ENCODE measurements around the gene GINS2. TPM values are rescaled to one million over a fixed set of nuclear protein-coding genes. Genes with fewer than 3 reads are reported as not detected.

The GINS2 gene
- total and polyA plus RNA-seq, 9 donors, result 0.23 to 1.6 (median 1.4) TPM

GRCh38 chr16:85646976-85647375 is 41.8 kb downstream of the GINS2 start:
- TF ChIP-seq CTCF (IDR thresholded peaks at IDR 0.05) (no peak), POLR2A (IDR thresholded peaks at IDR 0.05) (no peak), EP300 (IDR thresholded peaks at IDR 0.05) (no peak)
- no peaks in the 10 kb centered on the region for H3K27me3 ChIP-seq
- H3K4me1 ChIP-seq (ENCODE audit: insufficient read depth), result peaks cover 18% of the 10 kb centered on the region
- no peak overlapping the region for H3K4me3 ChIP-seq
- intact Hi-C loops (cut with DNase I), result no loop called here
- H3K36me3 ChIP-seq, result no peaks in the 10 kb centered on the region
- 93 to 97% (median 95%) methylated on average over 15 of the region's 15 CpGs for WGBS, 3 donors
- no peaks in the 10 kb centered on the region for H3K9me3 ChIP-seq
- no peak overlapping the region for H3K27ac ChIP-seq
- no peak for DNase-seq

DNA sequence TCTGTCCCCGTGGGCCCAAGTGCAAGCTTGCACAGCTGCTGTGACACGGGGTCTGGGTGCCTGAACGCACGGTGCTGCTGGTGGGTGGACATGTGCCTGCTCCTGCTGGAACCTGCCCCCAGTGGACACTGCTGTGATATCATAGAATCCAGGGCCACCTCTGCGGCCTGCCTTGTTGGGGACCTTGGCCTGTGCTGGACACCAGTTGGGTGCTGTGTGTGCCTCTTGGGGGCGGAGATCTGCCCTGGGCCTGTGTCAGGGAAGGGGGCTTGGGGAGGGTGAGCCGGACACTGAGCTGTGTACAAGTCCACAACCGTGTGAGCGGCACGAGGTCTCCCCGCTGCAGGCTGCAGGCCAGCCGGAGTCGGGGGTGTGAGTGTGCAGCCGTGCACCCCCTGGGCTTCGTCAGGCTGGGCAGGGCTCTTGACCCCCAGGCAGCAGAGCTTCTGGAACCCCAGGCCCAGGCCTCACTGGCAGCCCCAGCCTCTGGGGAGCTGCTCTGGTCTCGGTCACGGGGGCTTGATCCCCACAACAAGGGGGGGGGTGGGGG is 42.3 kb downstream of the GINS2 start:
- no peak for TF ChIP-seq POLR2A (IDR thresholded peaks at IDR 0.05)
- TF ChIP-seq EP300 (IDR thresholded peaks at IDR 0.05), result no peak
- no peak for TF ChIP-seq CTCF (IDR thresholded peaks at IDR 0.05)
- peaks cover 17% of the 10 kb centered on the region for H3K4me1 ChIP-seq (ENCODE audit: insufficient read depth)
- DNase-seq, result no peak
- no peak overlapping the region for H3K4me3 ChIP-seq
- H3K9me3 ChIP-seq, result no peaks in the 10 kb centered on the region
- WGBS, 3 donors, result 87 to 89% (median 89%) methylated on average over 17 of the region's 17 CpGs
- no peaks in the 10 kb centered on the region for H3K27me3 ChIP-seq
- intact Hi-C loops (cut with DNase I), result no loop called here
- H3K36me3 ChIP-seq, result no peaks in the 10 kb centered on the region
- H3K27ac ChIP-seq, result no peak overlapping the region

DNA sequence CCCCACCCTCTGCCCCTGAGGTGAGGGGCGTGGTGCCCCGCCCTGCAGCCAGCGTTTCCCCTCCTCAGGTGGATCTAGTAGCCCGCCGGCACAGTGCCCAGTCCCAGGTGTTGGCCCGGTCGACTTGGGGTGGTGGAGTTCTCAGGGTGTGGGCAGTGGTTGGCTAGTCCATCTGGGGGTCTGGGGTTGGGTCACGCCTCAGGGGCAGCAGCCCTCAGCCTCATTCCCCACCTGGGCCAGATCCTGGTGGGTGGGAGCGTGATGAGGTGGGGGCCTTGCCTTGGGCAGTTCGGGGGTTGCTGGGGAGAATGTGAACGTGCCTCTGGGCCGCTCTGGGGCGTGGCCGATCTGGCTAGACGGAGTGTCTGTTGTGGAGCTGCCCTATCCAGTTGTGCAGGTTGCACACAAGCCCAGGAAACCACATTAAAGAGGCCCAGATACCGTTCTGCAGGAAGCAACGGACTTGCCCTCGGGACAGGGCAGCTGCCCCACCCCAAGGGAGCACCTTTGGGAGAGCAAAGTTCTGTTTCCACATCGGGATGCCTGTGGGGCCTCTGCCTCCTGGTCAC is 43.6 kb downstream of the GINS2 start:
- Histone ChIP-seq H3K4me1 (ENCODE audit: insufficient read depth) (peaks cover 9% of the 10 kb centered on the region), H3K27me3 (no peaks in the 10 kb centered on the region), H3K9me3 (no peaks in the 10 kb centered on the region), H3K36me3 (no peaks in the 10 kb centered on the region), H3K27ac (no peak overlapping the region), H3K4me3 (no peak overlapping the region)
- WGBS, 3 donors, result 86 to 89% (median 87%) methylated on average over 19 of the region's 19 CpGs
- DNase-seq, result no peak
- TF ChIP-seq EP300 (IDR thresholded peaks at IDR 0.05), result no peak
- TF ChIP-seq POLR2A (IDR thresholded peaks at IDR 0.05), result no peak
- no peak for TF ChIP-seq CTCF (IDR thresholded peaks at IDR 0.05)
- intact Hi-C loops (cut with DNase I), result no loop called here

- Histone ChIP-seq H3K36me3 (no peaks in the 10 kb centered on the region), H3K27ac (no peak overlapping the region), H3K4me1 (ENCODE audit: insufficient read depth) (peaks cover 4% of the 10 kb centered on the region), H3K4me3 (no peak overlapping the region), H3K27me3 (no peaks in the 10 kb centered on the region), H3K9me3 (no peaks in the 10 kb centered on the region)
- 94 to 96% (median 96%) methylated on average over 21 of the region's 21 CpGs for WGBS, 3 donors
- TF ChIP-seq EP300 (IDR thresholded peaks at IDR 0.05) (no peak), CTCF (IDR thresholded peaks at IDR 0.05) (no peak), POLR2A (IDR thresholded peaks at IDR 0.05) (no peak)
- intact Hi-C loops (cut with DNase I), result no loop called here
- DNase-seq, result no peak
Observed at GRCh38 chr16:85644093-85644712, 44.6 kb downstream of the GINS2 start.

All from ovary (tissue), 9 donors.